Measurements from ENCODE around the gene RNF17.

RNF17 gene

GRCh38 chr13:24851546-24851945 is 87.6 kb downstream of the RNF17 start:
- no peak for DNase-seq (ENCODE audit: low read depth, low spot score)

- no peak for DNase-seq (ENCODE audit: low read depth, low spot score)
Measured at GRCh38 chr13:24854311-24854710, 90.3 kb downstream of the RNF17 start.

- DNase-seq (ENCODE audit: low read depth, low spot score) = no peak
Measured at GRCh38 chr13:24858953-24859352, 95.0 kb downstream of the RNF17 start.

GRCh38 chr13:24860770-24861169 is 96.8 kb downstream of the RNF17 start:
- DNase-seq (ENCODE audit: low read depth, low spot score) = no peak

GRCh38 chr13:24861617-24862362 is 97.8 kb downstream of the RNF17 start:
- DNase-seq (ENCODE audit: low read depth, low spot score) = no peak

- no peak for DNase-seq (ENCODE audit: low read depth, low spot score)
Measured at GRCh38 chr13:24863748-24864540, 100.0 kb downstream of the RNF17 start.

- DNase-seq (ENCODE audit: low read depth, low spot score) = no peak
Measured at GRCh38 chr13:24864579-24864978, 100.6 kb downstream of the RNF17 start.

- DNase-seq (ENCODE audit: low read depth, low spot score) = no peak
Measured at GRCh38 chr13:24865163-24865953, 101.4 kb downstream of the RNF17 start.

- DNase-seq (ENCODE audit: low read depth, low spot score) = no peak
Measured at GRCh38 chr13:24866488-24866887, 102.5 kb downstream of the RNF17 start.

GRCh38 chr13:24868874-24869273 is 104.9 kb downstream of the RNF17 start:
- DNase-seq (ENCODE audit: low read depth, low spot score) = no peak

GRCh38 chr13:24870380-24870760 is 106.4 kb downstream of the RNF17 start:
- DNase-seq (ENCODE audit: low read depth, low spot score) = no peak

- DNase-seq (ENCODE audit: low read depth, low spot score) = no peak
Measured at GRCh38 chr13:24875566-24875965, 111.6 kb downstream of the RNF17 start.

GRCh38 chr13:24877531-24877930 is 113.6 kb downstream of the RNF17 start:
- DNase-seq (ENCODE audit: low read depth, low spot score) = no peak

GRCh38 chr13:24878340-24878739 is 114.4 kb downstream of the RNF17 start:
- DNase-seq (ENCODE audit: low read depth, low spot score) = no peak

GRCh38 chr13:24882665-24883064 is 118.7 kb downstream of the RNF17 start:
- no peak for DNase-seq (ENCODE audit: low read depth, low spot score)

- DNase-seq (ENCODE audit: low read depth, low spot score) = no peak
Measured at GRCh38 chr13:24887759-24888158, 123.8 kb downstream of the RNF17 start.

- DNase-seq (ENCODE audit: low read depth, low spot score) = no peak
Measured at GRCh38 chr13:24888291-24888931, 124.4 kb downstream of the RNF17 start.

- DNase-seq (ENCODE audit: low read depth, low spot score) = no peak
Measured at GRCh38 chr13:24890256-24890655, 126.3 kb downstream of the RNF17 start.

- no peak for DNase-seq (ENCODE audit: low read depth, low spot score)
Measured at GRCh38 chr13:24891476-24892108, 127.6 kb downstream of the RNF17 start.

GRCh38 chr13:24892829-24893228 is 128.9 kb downstream of the RNF17 start:
- no peak for DNase-seq (ENCODE audit: low read depth, low spot score)

- DNase-seq (ENCODE audit: low read depth, low spot score) = no peak
Measured at GRCh38 chr13:24893863-24894262, 129.9 kb downstream of the RNF17 start.
